ENCODE results near the gene CALCOCO1.
"Not testable (repeated sequence)": the region's sequence is repeated elsewhere in the genome, so short reads cannot be mapped to it uniquely, and the experiment has no call there.

The CALCOCO1 gene

GRCh38 chr12:53696655-53697331 lies 30.5 kb downstream of the CALCOCO1 start:
- no peak for DNase-seq

- DNase-seq = peak; percentile 85
These were observed 31.0 kb downstream of the CALCOCO1 start for GRCh38 chr12:53696285-53696654.

GRCh38 chr12:53695152-53696145 lies 31.8 kb downstream of the CALCOCO1 start:
- peak; percentile 75 for DNase-seq

- no peak for DNase-seq
These were observed 32.5 kb downstream of the CALCOCO1 start for GRCh38 chr12:53694756-53695151.

GRCh38 chr12:53688134-53688533 lies 39.1 kb downstream of the CALCOCO1 start:
- no peak for DNase-seq

- no peak for DNase-seq
These were observed 40.8 kb downstream of the CALCOCO1 start for GRCh38 chr12:53686436-53686835.

- no peak for DNase-seq
These were observed 42.5 kb downstream of the CALCOCO1 start for GRCh38 chr12:53684654-53685220.

- DNase-seq = no peak
These were observed 43.3 kb downstream of the CALCOCO1 start for GRCh38 chr12:53683983-53684382.

GRCh38 chr12:53683494-53683893 lies 43.8 kb downstream of the CALCOCO1 start:
- DNase-seq = no peak

- not testable (repeated sequence) for DNase-seq
These were observed 47.2 kb downstream of the CALCOCO1 start for GRCh38 chr12:53680061-53680460.

GRCh38 chr12:53677800-53678148 lies 49.5 kb downstream of the CALCOCO1 start:
- no peak for DNase-seq

- peak; percentile 43 for DNase-seq
These were observed 50.0 kb downstream of the CALCOCO1 start for GRCh38 chr12:53677016-53677799.

- DNase-seq = peak; percentile 45
These were observed 50.6 kb downstream of the CALCOCO1 start for GRCh38 chr12:53676656-53677015.

GRCh38 chr12:53675701-53676607 lies 51.3 kb downstream of the CALCOCO1 start, which contains the start of gene ATP5MC2:
ATP5MC2 (minus strand) TSS chr12:53676083; CDS start chr12:53672614, 3,469 bp downstream.
- DNase-seq = peak; percentile 99

GRCh38 chr12:53674977-53675700 lies 52.1 kb downstream of the CALCOCO1 start:
- DNase-seq = peak; percentile 23

- DNase-seq = no peak
These were observed 56.3 kb downstream of the CALCOCO1 start for GRCh38 chr12:53670971-53671370.

- no peak for DNase-seq
These were observed 56.9 kb downstream of the CALCOCO1 start for GRCh38 chr12:53670308-53670707.

- no peak for DNase-seq
These were observed 60.2 kb downstream of the CALCOCO1 start for GRCh38 chr12:53667080-53667479.

GRCh38 chr12:53664936-53665335 lies 62.3 kb downstream of the CALCOCO1 start:
- no peak for DNase-seq

- DNase-seq = no peak
These were observed 63.1 kb downstream of the CALCOCO1 start for GRCh38 chr12:53664191-53664590.

- no peak for DNase-seq
These were observed 67.2 kb downstream of the CALCOCO1 start for GRCh38 chr12:53660041-53660440.
